Aorta (tissue), 5 donors: ENCODE measurements around the gene TANC2. TPM values are rescaled to one million over a fixed set of nuclear protein-coding genes. Genes with fewer than 3 reads are reported as not detected.

Experiments used
- ATAC-seq: fragments of 200-7000 bp; cut with Tn5 transposase; one replicate; pipeline ENCODE4 v1.9.1; 2022; ENCODE audit warnings: moderate library complexity; ENCODE audit not compliant: low FRiP score
- DNase-seq, 2 donors: peaks; one replicate each; pipeline ENCODE4 v3.0.0-alpha.2; 2020
- H3K27ac ChIP-seq, 2 donors: one replicate each; pipeline ENCODE4 v1.5.1; 2013; ENCODE audit warnings: low read length in 2 of 2, mild to moderate bottlenecking in 2 of 2, moderate library complexity in 2 of 2, control low read depth in 1 of 2, inconsistent platforms in 1 of 2, low read depth in 1 of 2
- H3K27me3 ChIP-seq, 2 donors: one replicate each; pipeline ENCODE4 v1.6.1; 2013; ENCODE audit warnings: control low read depth in 1 of 2, low read length in 1 of 2, mild to moderate bottlenecking in 1 of 2, moderate library complexity in 1 of 2; ENCODE audit not compliant: insufficient read depth in 2 of 2, control insufficient read depth in 1 of 2
- H3K36me3 ChIP-seq, 2 donors: one replicate each; pipeline ENCODE4 v1.6.1; 2013; ENCODE audit warnings: control low read depth in 1 of 2, low read length in 1 of 2, mild to moderate bottlenecking in 1 of 2; ENCODE audit not compliant: insufficient read depth in 2 of 2, control insufficient read depth in 1 of 2
- H3K4me1 ChIP-seq, 2 donors: one replicate each; pipeline ENCODE4 v1.6.1; 2013; ENCODE audit warnings: low read length in 2 of 2, control low read depth in 1 of 2, mild to moderate bottlenecking in 1 of 2, moderate library complexity in 1 of 2; ENCODE audit not compliant: insufficient read depth in 2 of 2, control insufficient read depth in 1 of 2
- H3K4me3 ChIP-seq, 2 donors: one replicate each; pipeline ENCODE4 v1.5.1; 2013; ENCODE audit warnings: low read length in 2 of 2, control low read depth in 1 of 2, mild to moderate bottlenecking in 1 of 2
- H3K9me3 ChIP-seq: one replicate; pipeline ENCODE4 v1.6.1; 2013; ENCODE audit warnings: mild to moderate bottlenecking, low read length; ENCODE audit not compliant: control insufficient read depth
- WGBS, 2 donors: extraction: QIAGEN DNeasy Blood & Tissue Kit; methylation state at CpG; one replicate each; pipeline ENCODE4 v1.1.7; 2013; 5-methylcytosine and 5-hydroxymethylcytosine counted together
- intact Hi-C, 2 donors: fragments of 100-400 bp; cut with DNase I; formaldehyde crosslinking; loops; one replicate each; pipeline versions ENCODE4 v1.14.2 to v1.15.0; 2022
- microRNA-seq, 2 donors: library from miRNA; unstranded; fragments of <30 nt; microRNA quantifications; one replicate each; pipeline ENCODE4 v1.2.0, GENCODE V29; 2020
- polyA plus RNA-seq, 2 donors: library from polyadenylated mRNA; stranded (reverse); fragments of 200-250 nt; gene quantifications; one replicate each; pipeline ENCODE4 v1.2.3, GENCODE V29; 2013
- total RNA-seq, 2 donors: library from RNA; stranded (reverse); fragmentation: NEBNext Ultra II Directional; extraction: Animal tissue kit (Norgen Biotek cat#: 25700); gene quantifications; one replicate each; pipeline ENCODE4 v1.2.1, GENCODE V29; 2021
- donor health status: healthy with polysubstance abuse.
- donor health status: Bipolar disorder and iron deficiency.
- donor health status: DM: no; HTN: no; CAD: no.
- donor health status: DM: no; HTN: no; CAD: no.
- donor health status: DM: yes; HTN: yes; CAD: no.

Gene TANC2
- total and polyA plus RNA-seq, 4 donors, result 3.0 to 60.7 (median 25.8) TPM

DNA sequence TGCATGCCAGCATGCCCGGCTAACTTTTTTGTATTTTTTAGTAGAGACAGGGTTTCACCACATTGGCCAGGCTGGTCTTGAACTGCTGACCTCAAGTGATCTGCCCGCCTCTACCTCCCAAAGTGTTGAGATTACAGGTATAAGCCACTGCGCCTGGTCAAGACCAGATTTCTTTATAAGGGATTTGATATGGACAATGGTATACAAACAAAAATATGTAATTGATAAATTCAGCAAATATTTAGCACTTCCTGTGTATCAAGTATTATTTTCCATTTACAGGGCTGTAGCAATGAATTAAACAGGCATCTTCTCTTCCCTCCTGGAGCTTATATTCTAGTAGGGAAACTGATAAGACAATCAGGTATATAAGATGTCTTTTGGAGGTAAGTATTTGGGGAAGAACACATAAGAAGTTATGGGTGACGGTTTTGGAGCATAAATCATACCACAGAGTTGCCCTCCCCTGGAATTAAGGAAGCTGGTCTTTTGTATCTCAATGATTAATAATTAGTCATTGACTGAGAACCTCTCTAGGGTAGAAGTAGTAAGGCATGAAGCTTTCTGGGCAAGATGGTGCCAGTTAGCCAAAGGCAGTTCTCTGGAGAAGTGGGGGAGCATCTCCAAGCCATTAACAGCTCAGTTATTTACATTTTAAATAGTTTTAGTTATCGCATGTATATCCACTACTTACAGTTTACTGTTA, 35.8 kb downstream of the TANC2 start:
- no peaks in the 10 kb centered on the region for H3K27me3 ChIP-seq
- no peak for DNase-seq
- no peaks in the 10 kb centered on the region for H3K9me3 ChIP-seq
- 97 to 98% methylated on average over 5 of the region's 5 CpGs for WGBS, 2 donors
- no peak overlapping the region for H3K4me3 ChIP-seq
- H3K36me3 ChIP-seq, result peaks cover 0 to 2% of the 10 kb centered on the region in 2 donors
- no peak overlapping the region for H3K27ac ChIP-seq
- H3K4me1 ChIP-seq, result peaks cover 0 to 1% of the 10 kb centered on the region in 2 donors
- no peak for ATAC-seq
- intact Hi-C loops, result no loop called here

DNA sequence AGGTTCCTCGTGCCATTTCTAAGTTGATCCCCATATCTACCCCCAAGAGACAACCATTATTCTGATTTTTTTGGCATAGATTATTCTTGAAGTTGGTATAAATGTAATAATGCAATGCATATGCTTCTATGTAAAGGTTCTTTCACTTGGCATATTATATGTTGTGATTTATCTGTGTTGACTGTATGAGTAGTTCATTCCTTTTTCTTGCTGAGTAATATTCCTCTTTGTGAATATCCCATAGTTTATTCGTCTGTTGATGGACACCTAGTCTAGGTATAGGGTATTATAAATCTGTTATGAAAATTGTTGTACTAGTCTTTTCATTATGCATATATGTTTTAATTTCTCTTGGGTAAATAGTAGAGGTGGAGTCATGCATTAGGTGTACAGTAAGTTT, 36.6 kb downstream of the TANC2 start:
- Histone ChIP-seq H3K9me3 (no peaks in the 10 kb centered on the region), H3K36me3 (peaks cover 0 to 2% of the 10 kb centered on the region in 2 donors), H3K27me3 (no peaks in the 10 kb centered on the region), H3K4me3 (no peak overlapping the region), H3K27ac (no peak overlapping the region), H3K4me1 (peaks cover 0 to 1% of the 10 kb centered on the region in 2 donors)
- no peak for DNase-seq
- intact Hi-C loops, result no loop called here
- no peak for ATAC-seq
- WGBS, 2 donors, result 95 to 98% methylated on average over 2 of the region's 2 CpGs

GRCh38 chr17:63015824-63016223, 49.8 kb downstream of the TANC2 start:
- H3K9me3 ChIP-seq, result peaks cover 1% of the 10 kb centered on the region
- DNase-seq (no peak), ATAC-seq (no peak)
- no peak overlapping the region for H3K27ac ChIP-seq
- WGBS, 2 donors, result 67 to 75% methylated on average over 4 of the region's 4 CpGs
- H3K4me1 ChIP-seq, result no peaks in the 10 kb centered on the region
- H3K36me3 ChIP-seq, result no peaks in the 10 kb centered on the region
- H3K27me3 ChIP-seq, result no peaks in the 10 kb centered on the region
- intact Hi-C loops, result no loop called here
- no peak overlapping the region for H3K4me3 ChIP-seq

Small RNA genes lying within 50 kb of the gene (microRNA-seq; reads per million reads assigned to microRNA genes)
- 0 reads per million in 2 donors for gene MIR633

Other genes starting within 250 kb of the TANC2 start
- gene MARCHF10, start 157.9 kb upstream of the TANC2 start, total RNA-seq, result not detected
- gene MARCHF10, start 157.9 kb upstream of the TANC2 start, polyA plus RNA-seq, result not detected